SK-N-SH (cell line): ENCODE measurements around the gene TMX4.

Source experiments
- CTCF ChIP-seq: fragments of 200-600 bp; sonication (generic); IDR thresholded peaks from 2 replicates; pipeline ENCODE4 v1.6.1; 2017; ENCODE audit warnings: antibody characterized with exemption, mild to moderate bottlenecking, moderate library complexity
- EP300 ChIP-seq, 2 experiments: IDR thresholded peaks; 2 replicates each; pipeline versions ENCODE4 v1.4.0 to v1.6.1; 2012; ENCODE audit warnings: borderline replicate concordance in 1 of 2, low read depth in 1 of 2, low read length in 1 of 2
- EZH2phosphoT487 ChIP-seq: fragments of 200-600 bp; sonication (generic); IDR thresholded peaks from 2 replicates; pipeline ENCODE4 v1.6.1; 2017; ENCODE audit warnings: low read depth, mixed run types, mild to moderate bottlenecking, antibody characterized with exemption, moderate library complexity, borderline replicate concordance
- MEF2A ChIP-seq: IDR thresholded peaks from 2 replicates; pipeline ENCODE4 v1.4.0; 2012; ENCODE audit warnings: low read depth, borderline replicate concordance
- NFIC ChIP-seq: IDR thresholded peaks from 2 replicates; pipeline ENCODE4 v1.4.0; 2012; ENCODE audit warnings: borderline replicate concordance
- PBX3 ChIP-seq: IDR thresholded peaks from 2 replicates; pipeline ENCODE4; 2012
- POLR2AphosphoS5 ChIP-seq: IDR thresholded peaks from 2 replicates; pipeline ENCODE4 v1.6.1; 2012; ENCODE audit warnings: low read depth, low read length
- RFX5 ChIP-seq: IDR thresholded peaks from 2 replicates; pipeline ENCODE4 v1.6.1; 2012; ENCODE audit warnings: mild to moderate bottlenecking, improper control_type of control experiment, low read length
- TAF1 ChIP-seq: IDR thresholded peaks from 2 replicates; pipeline ENCODE4 v1.6.1; 2012; ENCODE audit warnings: low read depth, mild to moderate bottlenecking, low read length, moderate library complexity, borderline replicate concordance
- TEAD4 ChIP-seq: IDR thresholded peaks from 2 replicates; pipeline ENCODE4 v1.4.0; 2012; ENCODE audit warnings: mild to moderate bottlenecking, borderline replicate concordance; ENCODE audit not compliant: insufficient read depth
- YY1 ChIP-seq: IDR thresholded peaks from 2 replicates; pipeline ENCODE4 v1.4.0; 2012; ENCODE audit warnings: low read depth, mild to moderate bottlenecking

GRCh38 chr20:8033151-8033841, 13.7 kb upstream of the TMX4 start:
- TF ChIP-seq POLR2AphosphoS5: no peak
- no peak for TF ChIP-seq EZH2phosphoT487
- no peak for TF ChIP-seq TEAD4
- TF ChIP-seq TAF1: no peak
- no peak for TF ChIP-seq CTCF
- TF ChIP-seq EP300 (IDR thresholded peaks at IDR 0.05; ENCODE audit: borderline replicate concordance in 1 of 2, low read depth in 1 of 2, low read length in 1 of 2): no peak
- TF ChIP-seq YY1: no peak
- no peak for TF ChIP-seq PBX3
- no peak for TF ChIP-seq RFX5
- no peak for TF ChIP-seq MEF2A
- TF ChIP-seq NFIC: no peak
